ENCODE results near the gene HCN2.

- TF ChIP-seq POLR2AphosphoS5 (IDR thresholded peaks at IDR 0.05) (no peak), CTCF (IDR thresholded peaks at IDR 0.05) (no peak), POLR2A (IDR thresholded peaks at IDR 0.05) (no peak), EP300 (IDR thresholded peaks at IDR 0.05) (no peak)
Observed at GRCh38 chr19:647566-648284, 58.0 kb downstream of the HCN2 start.

Data from upper lobe of left lung (tissue), 4 donors.